Tibial nerve (tissue), 4 donors: ENCODE results near the gene CALML4. TPM values are rescaled to one million over a fixed set of nuclear protein-coding genes. Genes with fewer than 3 reads are reported as not detected.

ENCODE experiments used
- DNase-seq, 2 donors: peaks; one replicate each; pipeline ENCODE4 v3.0.0-alpha.2; 2019; ENCODE audit warnings: low spot score in 2 of 2
- H3K27ac ChIP-seq, 4 donors: fragments of 200-600 bp; sonication (generic) in 3 of 4; one replicate each; pipeline ENCODE4 v1.5.1; 2017 to 2019; ENCODE audit warnings: mild to moderate bottlenecking in 1 of 4
- H3K27me3 ChIP-seq, 2 donors: fragments of 200-600 bp; sonication (generic) in 1 of 2; one replicate each; pipeline versions ENCODE4 v1.5.1 to v1.6.0; 2017 to 2019
- H3K36me3 ChIP-seq, 3 donors: fragments of 200-600 bp; sonication (generic); one replicate each; pipeline ENCODE4 v1.5.1; 2018 to 2019
- H3K4me1 ChIP-seq, 4 donors: fragments of 200-600 bp; sonication (generic) in 3 of 4; one replicate each; pipeline ENCODE4 v1.5.1; 2017 to 2019
- H3K4me3 ChIP-seq, 4 donors: fragments of 200-600 bp; sonication (generic) in 3 of 4; one replicate each; pipeline ENCODE4 v1.5.1; 2017 to 2019; ENCODE audit warnings: mild to moderate bottlenecking in 1 of 4, moderate library complexity in 1 of 4
- H3K9me3 ChIP-seq, 4 donors: fragments of 200-600 bp; sonication (generic) in 3 of 4; one replicate each; pipeline ENCODE4 v1.5.1; 2017 to 2019
- CTCF ChIP-seq, 5 experiments: fragments of 200-600 bp in 3 of 5; fragments of 450-650 bp in 2 of 5; sonication (generic) in 3 of 5; IDR thresholded peaks; one replicate each; pipeline ENCODE4 v1.5.1; 2016 to 2019; ENCODE audit warnings: antibody characterized with exemption in 5 of 5, mild to moderate bottlenecking in 3 of 5, moderate library complexity in 2 of 5
- EP300 ChIP-seq, 2 donors: sonication (generic); formaldehyde crosslinking; IDR thresholded peaks; one replicate each; pipeline ENCODE4 v1.6.1; 2017; ENCODE audit warnings: antibody characterized with exemption in 2 of 2, mild to moderate bottlenecking in 1 of 2
- POLR2A ChIP-seq, 2 donors: fragments of 450-650 bp; IDR thresholded peaks; one replicate each; pipeline ENCODE4 v1.6.1; 2017; ENCODE audit warnings: antibody characterized with exemption in 2 of 2, mild to moderate bottlenecking in 2 of 2, moderate library complexity in 2 of 2
- WGBS, 2 donors: methylation state at CpG; one replicate each; pipeline ENCODE4 v1.1.5; 2018; 5-methylcytosine and 5-hydroxymethylcytosine counted together
- total RNA-seq, 4 donors: library from RNA; depleted of rRNA; stranded (reverse); fragments of >200 nt; gene quantifications; one replicate each; pipeline ENCODE4 v1.1.0, GENCODE V29; 2016

CALML4 gene
- total RNA-seq, 4 donors from 2014 or later = 7.5 to 27.1 (median 13.6) TPM

GRCh38 chr15:68184616-68185480 is 20.3 kb downstream of the CALML4 start:
- no peak overlapping the region for H3K27ac ChIP-seq
- DNase-seq = no peak
- H3K36me3 ChIP-seq = peaks cover 0 to 54% (median 2%) of the 10 kb centered on the region in 3 donors

GRCh38 chr15:68183616-68184315 is 21.4 kb downstream of the CALML4 start:
- Histone ChIP-seq H3K36me3 (peaks cover 0 to 54% (median 2%) of the 10 kb centered on the region in 3 donors), H3K4me1 (peaks cover 0 to 31% (median 12%) of the 10 kb centered on the region in 4 donors), H3K4me3 (no peak overlapping the region), H3K9me3 (no peaks in the 10 kb centered on the region), H3K27me3 (no peaks in the 10 kb centered on the region), H3K27ac (no peak overlapping the region)
- no peak for DNase-seq
- WGBS, 2 donors = 93% methylated on average over 5 of the region's 5 CpGs
- TF ChIP-seq CTCF (IDR thresholded peaks at IDR 0.05) = no peak
- no peak for TF ChIP-seq EP300 (IDR thresholded peaks at IDR 0.05)
- TF ChIP-seq POLR2A (IDR thresholded peaks at IDR 0.05) = no peak

More at GRCh38 chr15:68184616-68185480, 20.3 kb downstream of the CALML4 start:
- no peak overlapping the region for H3K4me3 ChIP-seq
- H3K27me3 ChIP-seq = no peaks in the 10 kb centered on the region
- no peaks in the 10 kb centered on the region for H3K9me3 ChIP-seq
- peaks cover 0 to 34% (median 12%) of the 10 kb centered on the region in 4 donors for H3K4me1 ChIP-seq
- TF ChIP-seq CTCF (IDR thresholded peaks at IDR 0.05) (no peak), POLR2A (IDR thresholded peaks at IDR 0.05) (no peak), EP300 (IDR thresholded peaks at IDR 0.05) (peak in 1 of 2 donors; percentile 13)
- WGBS, 2 donors = 90 to 91% methylated on average over 5 of the region's 5 CpGs

DNA sequence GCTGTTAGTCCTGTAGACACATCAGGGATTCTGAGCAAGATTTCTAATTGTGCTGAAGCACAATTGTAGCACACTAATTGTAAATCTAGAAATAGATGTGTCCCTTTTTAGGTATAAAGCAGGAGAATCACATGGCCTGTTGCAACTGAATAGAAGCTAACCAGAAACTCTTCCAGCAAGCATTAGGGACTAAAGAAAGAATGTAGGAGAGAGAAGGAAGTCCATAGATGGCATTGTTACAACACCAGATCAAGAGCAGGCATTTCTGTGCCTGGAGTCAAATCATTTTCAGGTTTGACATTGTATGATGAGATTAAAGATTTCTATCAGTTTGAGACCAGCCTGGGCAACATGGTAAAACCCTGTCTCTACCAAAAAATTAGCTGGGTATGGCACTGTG is 27.4 kb downstream of the CALML4 start:
- Histone ChIP-seq H3K36me3 (peaks cover 0 to 56% (median 4%) of the 10 kb centered on the region in 3 donors), H3K27ac (peak overlapping the region in 1 of 4 donors; percentile 52), H3K9me3 (no peaks in the 10 kb centered on the region), H3K4me1 (peaks cover 0 to 26% (median 0%) of the 10 kb centered on the region in 4 donors), H3K4me3 (no peak overlapping the region), H3K27me3 (no peaks in the 10 kb centered on the region)
- DNase-seq = no peak
- TF ChIP-seq EP300 (IDR thresholded peaks at IDR 0.05) (peak in 1 of 2 donors; percentile 5), POLR2A (IDR thresholded peaks at IDR 0.05) (no peak)

DNA sequence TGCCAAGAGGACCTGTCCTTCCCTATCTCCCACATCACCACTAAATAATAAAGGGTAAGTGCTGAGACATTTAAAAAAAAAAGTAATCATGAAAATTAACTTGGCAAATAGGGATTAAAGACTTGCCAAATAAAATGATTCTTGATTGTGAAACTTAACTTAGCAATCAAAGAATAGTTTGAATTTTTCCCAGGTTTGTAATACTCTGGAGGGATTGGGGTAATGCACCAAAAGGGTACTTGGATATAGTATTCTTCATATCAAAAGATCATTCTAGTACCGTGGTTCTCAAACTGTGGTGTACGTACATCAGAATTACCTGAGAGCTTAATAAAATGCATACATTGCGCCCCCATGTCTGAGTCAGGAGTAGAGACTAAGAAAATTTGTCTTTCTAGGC is 28.5 kb downstream of the CALML4 start:
- Histone ChIP-seq H3K27ac (no peak overlapping the region), H3K9me3 (no peaks in the 10 kb centered on the region), H3K36me3 (peaks cover 0 to 46% (median 4%) of the 10 kb centered on the region in 3 donors), H3K27me3 (no peaks in the 10 kb centered on the region), H3K4me1 (peaks cover 0 to 26% (median 0%) of the 10 kb centered on the region in 4 donors), H3K4me3 (no peak overlapping the region)
- no peak for TF ChIP-seq POLR2A (IDR thresholded peaks at IDR 0.05)
- peak in 1 of 2 donors; percentile 23 for TF ChIP-seq EP300 (IDR thresholded peaks at IDR 0.05)
- TF ChIP-seq CTCF (IDR thresholded peaks at IDR 0.05) = no peak
- DNase-seq = no peak
- 82 to 84% methylated on average over 3 of the region's 3 CpGs for WGBS, 2 donors

GRCh38 chr15:68175526-68175925 is 29.6 kb downstream of the CALML4 start:
- H3K4me1 ChIP-seq = peaks cover 0 to 26% (median 0%) of the 10 kb centered on the region in 4 donors

More at GRCh38 chr15:68175526-68175925, 29.6 kb downstream of the CALML4 start:
- no peaks in the 10 kb centered on the region for H3K27me3 ChIP-seq
- H3K27ac ChIP-seq = no peak overlapping the region
- DNase-seq = no peak
- H3K9me3 ChIP-seq = no peaks in the 10 kb centered on the region
- no peak overlapping the region for H3K4me3 ChIP-seq
- no peak for TF ChIP-seq POLR2A (IDR thresholded peaks at IDR 0.05)
- no peak for TF ChIP-seq EP300 (IDR thresholded peaks at IDR 0.05)
- no peak for TF ChIP-seq CTCF (IDR thresholded peaks at IDR 0.05)
- WGBS, 2 donors = 64 to 66% methylated on average over 2 of the region's 2 CpGs
- peaks cover 0 to 39% (median 3%) of the 10 kb centered on the region in 3 donors for H3K36me3 ChIP-seq
